ENCODE data around the gene APC. TPM values are rescaled to one million over a fixed set of nuclear protein-coding genes. Genes with fewer than 3 reads are reported as not detected.

APC gene
- total RNA-seq (2022; extraction: Qiagen RNA extraction; ENCODE audit: low read depth), result 5.9 to 13.0 TPM (median 10.4 TPM) in 5 replicates

DNA sequence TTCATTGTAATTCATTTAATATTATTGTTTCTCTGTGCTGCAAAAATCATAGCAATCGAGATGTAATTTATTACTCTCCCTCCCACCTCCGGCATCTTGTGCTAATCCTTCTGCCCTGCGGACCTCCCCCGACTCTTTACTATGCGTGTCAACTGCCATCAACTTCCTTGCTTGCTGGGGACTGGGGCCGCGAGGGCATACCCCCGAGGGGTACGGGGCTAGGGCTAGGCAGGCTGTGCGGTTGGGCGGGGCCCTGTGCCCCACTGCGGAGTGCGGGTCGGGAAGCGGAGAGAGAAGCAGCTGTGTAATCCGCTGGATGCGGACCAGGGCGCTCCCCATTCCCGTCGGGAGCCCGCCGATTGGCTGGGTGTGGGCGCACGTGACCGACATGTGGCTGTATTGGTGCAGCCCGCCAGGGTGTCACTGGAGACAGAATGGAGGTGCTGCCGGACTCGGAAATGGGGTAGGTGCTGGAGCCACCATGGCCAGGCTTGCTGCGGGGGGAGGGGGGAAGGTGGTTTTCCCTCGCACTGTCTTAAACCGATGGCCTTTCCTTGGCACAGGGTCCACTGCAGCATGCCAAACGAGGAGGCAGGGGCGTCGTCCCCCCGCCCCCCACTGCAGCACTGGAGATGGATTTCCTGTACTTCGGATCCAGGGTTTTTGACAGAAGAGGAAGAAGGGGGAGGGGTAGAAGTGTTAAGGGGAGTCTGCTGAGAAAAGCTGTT lies at the start of gene APC:
APC (plus strand) TSS at position 423 of the 728 bp plus-strand sequence. CDS start 17,006 bp downstream, outside the sequence.

DNA sequence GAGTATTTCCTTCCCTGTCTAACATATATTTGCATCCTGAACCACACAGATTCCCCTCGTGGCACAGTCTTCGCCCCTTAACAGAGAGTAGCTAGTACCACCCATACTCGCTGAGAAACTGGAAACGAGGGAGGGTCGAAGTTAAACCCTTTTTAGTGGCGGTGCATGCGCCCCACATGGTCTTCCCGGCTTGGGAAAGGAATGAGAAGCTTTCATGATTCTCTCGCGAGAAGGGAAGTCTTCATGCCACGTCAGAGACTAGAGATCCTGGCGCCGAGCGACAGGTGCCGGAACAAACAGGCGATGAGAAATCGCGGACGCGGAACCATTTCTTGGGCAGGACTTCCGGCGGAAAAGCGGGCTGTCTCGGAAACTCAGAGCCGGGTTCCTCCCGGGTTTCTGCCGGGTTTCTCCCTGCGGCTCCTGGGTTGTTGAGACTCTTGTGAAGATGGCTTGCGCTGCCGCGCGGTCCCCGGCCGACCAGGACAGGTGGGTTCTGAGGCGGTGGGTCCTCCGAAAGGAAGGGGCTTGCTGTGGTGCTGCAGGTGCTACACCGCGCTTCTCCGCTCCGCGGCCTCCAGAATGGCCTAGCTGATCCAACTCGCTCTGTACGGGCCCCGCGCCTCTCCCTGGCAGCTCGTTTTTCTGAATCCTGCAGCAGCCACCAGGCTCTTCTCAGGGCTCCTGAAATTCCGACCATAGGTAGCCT lies 123.4 kb downstream of the APC start, which contains the start of gene SRP19:
SRP19 (plus strand) TSS at position 359 of the 709 bp plus-strand sequence; CDS start at position 449, 90 bp downstream.

Other genes starting within 250 kb of the APC start
- 75.6 to 84.9 TPM (median 83.7 TPM) in 5 replicates for gene SRP19, start 123.4 kb downstream of the APC start, total RNA-seq (2022; extraction: Qiagen RNA extraction; ENCODE audit: low read depth)
- 132 to 169 TPM (median 146 TPM) in 5 replicates for gene REEP5, start 184.3 kb downstream of the APC start, total RNA-seq (2022; extraction: Qiagen RNA extraction; ENCODE audit: low read depth)
- gene DCP2, start 238.9 kb downstream of the APC start, total RNA-seq (2022; extraction: Qiagen RNA extraction; ENCODE audit: low read depth), result 8.4 to 13.5 TPM (median 12.5 TPM) in 5 replicates

Data from A549 treated with GW870086 at 1 μM for 4 hours (cell line).